Measurements from ENCODE around the gene B9D2.

The B9D2 gene

DNA sequence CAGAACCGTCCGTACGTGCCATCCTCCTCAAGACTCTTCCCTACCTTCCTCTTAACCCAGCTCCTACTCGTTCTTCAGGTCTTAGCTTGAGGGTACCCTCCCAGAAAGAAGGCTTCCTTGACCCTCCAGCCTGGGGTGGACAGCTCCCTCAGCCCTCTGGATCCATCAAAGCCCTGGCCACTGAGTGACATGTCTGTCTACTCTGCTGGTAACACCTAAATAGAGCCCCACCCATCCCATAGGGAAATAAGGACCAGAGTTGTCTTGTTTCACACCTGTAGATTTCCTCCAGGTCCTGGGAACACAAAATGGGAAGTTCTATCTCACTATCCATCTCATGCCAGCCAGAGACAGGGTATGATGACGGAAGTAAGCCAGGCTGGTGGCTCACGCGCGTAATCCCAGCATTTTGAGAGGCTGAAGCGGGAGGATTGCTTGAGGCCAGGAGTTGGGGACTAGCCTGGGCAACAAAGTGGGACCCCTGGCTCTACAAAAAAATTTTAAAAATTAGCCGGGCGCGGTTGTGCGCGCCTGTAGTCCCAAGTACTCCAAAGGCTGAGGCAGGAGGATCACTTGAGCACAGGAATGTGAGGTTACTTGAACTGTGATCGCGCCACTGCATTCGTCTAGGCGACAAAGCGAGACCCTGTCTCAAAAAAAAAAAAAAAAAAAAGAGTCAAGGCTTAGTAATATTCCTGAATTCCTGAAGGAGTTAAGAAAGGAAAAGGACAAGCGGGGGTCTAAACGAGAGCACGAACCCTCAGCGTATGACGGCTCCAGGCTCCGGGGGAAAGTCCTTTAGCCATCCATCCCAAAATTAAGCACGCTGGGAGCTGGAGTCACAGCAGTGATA, 54.5 kb downstream of the B9D2 start:
- peak; percentile 22 for DNase-seq (ENCODE audit: low read depth, low spot score)

DNA sequence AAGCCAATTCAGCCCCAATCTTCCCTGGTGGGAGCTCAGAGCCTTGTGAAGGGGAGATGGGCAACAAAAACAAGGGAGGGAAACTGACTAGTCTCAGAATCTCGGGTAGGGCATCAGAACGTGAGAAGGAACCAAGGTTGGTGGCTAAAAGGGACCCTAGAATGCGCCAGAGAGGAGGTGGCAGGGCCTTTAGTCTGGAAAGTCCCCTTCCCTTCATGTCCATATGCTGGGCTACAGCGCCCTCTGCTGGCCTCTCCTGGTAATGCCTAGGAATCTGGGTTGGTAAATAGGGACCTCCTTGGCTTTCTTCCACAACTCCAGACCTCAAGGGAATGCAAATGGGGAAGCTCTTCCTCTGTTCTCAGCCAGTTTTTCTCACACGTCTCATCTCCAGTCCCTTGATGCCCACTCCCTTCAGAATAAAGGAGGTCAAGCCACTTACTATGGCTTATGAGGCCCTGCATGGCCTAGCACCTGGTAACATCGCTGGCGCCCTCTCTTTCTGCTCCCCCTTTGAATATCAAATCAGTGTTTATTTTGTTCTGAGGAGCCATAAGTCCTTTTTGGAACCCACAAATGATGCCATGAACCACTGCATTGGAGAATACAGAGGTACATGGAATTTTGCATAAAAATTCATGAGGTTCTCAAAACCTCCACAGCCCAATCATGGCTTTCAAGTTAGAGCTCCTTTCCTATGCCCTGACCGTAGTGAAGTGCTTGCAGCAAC, 55.3 kb downstream of the B9D2 start:
- DNase-seq (ENCODE audit: low read depth, low spot score) = peak; percentile 96

DNA sequence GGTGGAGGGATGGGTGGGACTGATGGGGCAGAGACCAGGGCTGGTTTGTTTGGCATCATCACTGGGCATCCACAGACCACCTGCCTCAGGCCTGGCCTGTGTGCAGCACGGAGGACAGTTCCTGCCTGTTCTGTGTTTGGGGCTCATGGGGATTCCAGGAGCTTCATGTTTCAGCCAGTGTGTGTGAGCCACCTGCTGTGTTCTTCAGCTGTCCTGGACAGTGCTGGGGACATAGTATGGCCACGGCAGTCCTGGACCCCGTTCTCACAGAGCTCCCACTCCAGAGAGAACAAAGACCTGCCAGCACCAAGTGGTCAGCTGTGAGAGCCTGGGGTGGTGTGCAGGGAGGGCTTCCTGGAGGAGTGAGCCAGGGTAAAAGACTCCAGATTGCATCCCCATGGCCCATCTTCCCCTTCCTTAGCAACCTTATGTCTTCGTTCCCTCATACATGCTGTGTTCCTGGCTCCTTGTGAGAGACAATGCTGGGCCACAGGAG, 55.9 kb downstream of the B9D2 start:
- no peak for DNase-seq (ENCODE audit: low read depth, low spot score)

- DNase-seq (ENCODE audit: low read depth, low spot score) = no peak
These were observed 56.7 kb downstream of the B9D2 start for GRCh38 chr19:41307090-41307875.

DNA sequence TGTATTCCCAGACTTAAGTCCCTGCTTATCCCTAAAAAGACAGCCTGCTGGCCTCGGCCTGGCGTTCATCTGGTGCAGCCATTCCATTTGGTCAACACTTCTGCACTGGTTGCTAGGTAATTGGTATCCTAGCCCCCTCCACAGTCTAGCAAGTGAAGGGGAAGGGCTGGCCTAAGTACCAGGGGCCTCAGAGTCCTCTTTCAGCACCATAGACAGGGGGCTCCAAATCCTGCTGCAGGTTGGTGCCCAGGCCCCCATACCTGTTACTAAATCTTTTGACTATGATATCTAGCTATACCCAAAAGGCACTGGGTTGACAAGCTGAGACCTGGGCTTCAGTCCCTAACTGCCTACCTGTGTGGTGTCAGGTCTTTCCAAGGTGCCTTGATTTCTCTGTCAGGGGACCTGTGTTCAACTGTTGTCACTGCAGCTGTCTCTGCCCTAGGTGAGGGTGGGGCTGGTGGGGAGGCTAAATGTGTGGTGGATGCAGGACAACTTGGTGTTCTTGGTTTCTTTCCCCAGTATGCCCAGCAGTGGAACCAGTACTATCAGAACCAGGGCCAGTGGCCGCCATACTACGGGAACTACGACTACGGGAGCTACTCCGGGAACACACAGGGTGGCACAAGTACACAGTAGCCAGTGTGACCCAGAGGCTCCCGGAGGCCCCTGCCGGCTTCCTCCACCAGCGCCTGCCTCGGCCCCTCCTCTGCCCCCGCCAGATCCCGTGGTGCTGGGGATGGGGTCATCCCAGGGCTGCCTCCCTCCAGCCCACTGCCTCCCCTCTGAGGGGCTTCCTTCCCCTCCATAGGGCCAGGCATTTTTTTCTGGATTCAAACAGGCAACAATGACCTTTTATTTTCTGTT, 57.8 kb downstream of the B9D2 start:
- no peak for DNase-seq (ENCODE audit: low read depth, low spot score)

GRCh38 chr19:41304706-41305483, 59.1 kb downstream of the B9D2 start:
- DNase-seq (ENCODE audit: low read depth, low spot score) = no peak
